HFF-Myc (cell line): Measurements from ENCODE around the gene TMEM123.
"Not testable (repeated sequence)": the region's sequence is repeated elsewhere in the genome, so short reads cannot be mapped to it uniquely, and the experiment has no call there.

ENCODE experiments used
- DNase-seq: peaks from one replicate; pipeline ENCODE4 v3.0.0-alpha.2; 2011; ENCODE audit warnings: low read depth; ENCODE audit errors: extremely low read depth
- H3K4me3 ChIP-seq: replicated peaks from 2 replicates; pipeline ENCODE4 v1.5.1; 2011; ENCODE audit warnings: low read depth, mild to moderate bottlenecking, control low read depth, low read length
- CTCF ChIP-seq: IDR thresholded peaks from 2 replicates; pipeline ENCODE4 v1.5.1; 2012; ENCODE audit warnings: mild to moderate bottlenecking, low read depth, low read length, control low read depth; ENCODE audit errors: missing control alignments

The TMEM123 gene

GRCh38 chr11:102435688-102436087, 16.9 kb downstream of the TMEM123 start:
- H3K4me3 ChIP-seq: no peak overlapping the region
- TF ChIP-seq CTCF: no peak
- DNase-seq: no peak

- not testable (repeated sequence) for H3K4me3 ChIP-seq, DNase-seq
Observed at GRCh38 chr11:102433571-102433970, 19.0 kb downstream of the TMEM123 start.

- DNase-seq, H3K4me3 ChIP-seq: not testable (repeated sequence)
Observed at GRCh38 chr11:102432560-102432959, 20.0 kb downstream of the TMEM123 start.

- TF ChIP-seq CTCF: no peak
- no peak for DNase-seq
- no peak overlapping the region for H3K4me3 ChIP-seq
Observed at GRCh38 chr11:102431404-102431803, 21.2 kb downstream of the TMEM123 start.

- H3K4me3 ChIP-seq: no peak overlapping the region
- no peak for DNase-seq
- TF ChIP-seq CTCF: no peak
Observed at GRCh38 chr11:102430158-102430836, 22.3 kb downstream of the TMEM123 start.

- DNase-seq: no peak
- no peak for TF ChIP-seq CTCF
- H3K4me3 ChIP-seq: no peak overlapping the region
Observed at GRCh38 chr11:102429691-102430090, 22.9 kb downstream of the TMEM123 start.

GRCh38 chr11:102429226-102429625, 23.3 kb downstream of the TMEM123 start:
- TF ChIP-seq CTCF: no peak
- DNase-seq: no peak
- no peak overlapping the region for H3K4me3 ChIP-seq

GRCh38 chr11:102428696-102429095, 23.9 kb downstream of the TMEM123 start:
- no peak overlapping the region for H3K4me3 ChIP-seq
- no peak for DNase-seq
- TF ChIP-seq CTCF: no peak
